Measurements from ENCODE around the gene MRPL2.
A peak's percentile ranks its signal among the peaks of the same experiment; 100 is the strongest.

MRPL2 gene

GRCh38 chr6:43020052-43020705 lies 39.1 kb downstream of the MRPL2 start:
- TF ChIP-seq TAF1 (IDR thresholded peaks at IDR 0.05; ENCODE audit: borderline replicate concordance, insufficient read depth, low read length) (no peak), SIN3A (IDR thresholded peaks at IDR 0.05; ENCODE audit: borderline replicate concordance, insufficient read depth, low read length) (no peak), FOXP2 (optimal IDR thresholded peaks at IDR 0.05; ENCODE audit: borderline replicate concordance, extremely low read depth, extremely low read length, insufficient read depth) (no peak), POLR2AphosphoS5 (IDR thresholded peaks at IDR 0.05; ENCODE audit: low read depth, low read length) (no peak), REST (IDR thresholded peaks at IDR 0.05; ENCODE audit: insufficient read depth in 1 of 2, low read depth in 2 of 2, low read length in 2 of 2) (no peak)

GRCh38 chr6:43019152-43019551 lies 40.1 kb downstream of the MRPL2 start:
- TF ChIP-seq SIN3A (IDR thresholded peaks at IDR 0.05; ENCODE audit: borderline replicate concordance, insufficient read depth, low read length) (no peak), POLR2AphosphoS5 (IDR thresholded peaks at IDR 0.05; ENCODE audit: low read depth, low read length) (no peak), FOXP2 (optimal IDR thresholded peaks at IDR 0.05; ENCODE audit: borderline replicate concordance, extremely low read depth, extremely low read length, insufficient read depth) (no peak), TAF1 (IDR thresholded peaks at IDR 0.05; ENCODE audit: borderline replicate concordance, insufficient read depth, low read length) (no peak), REST (IDR thresholded peaks at IDR 0.05; ENCODE audit: insufficient read depth in 1 of 2, low read depth in 2 of 2, low read length in 2 of 2) (no peak)

GRCh38 chr6:43016943-43017334 lies 42.3 kb downstream of the MRPL2 start:
- no peak for TF ChIP-seq TAF1 (IDR thresholded peaks at IDR 0.05; ENCODE audit: borderline replicate concordance, insufficient read depth, low read length)
- TF ChIP-seq POLR2AphosphoS5 (IDR thresholded peaks at IDR 0.05; ENCODE audit: low read depth, low read length), result 0 out of 2 replicates have a peak, but pooled peaks have one; percentile 4

GRCh38 chr6:43016176-43016942 lies 42.9 kb downstream of the MRPL2 start:
- TF ChIP-seq FOXP2 (optimal IDR thresholded peaks at IDR 0.05; ENCODE audit: borderline replicate concordance, extremely low read depth, extremely low read length, insufficient read depth) (no peak), TAF1 (IDR thresholded peaks at IDR 0.05; ENCODE audit: borderline replicate concordance, insufficient read depth, low read length) (no peak), REST (IDR thresholded peaks at IDR 0.05; ENCODE audit: insufficient read depth in 1 of 2, low read depth in 2 of 2, low read length in 2 of 2) (no peak), POLR2AphosphoS5 (IDR thresholded peaks at IDR 0.05; ENCODE audit: low read depth, low read length) (no peak), SIN3A (IDR thresholded peaks at IDR 0.05; ENCODE audit: borderline replicate concordance, insufficient read depth, low read length) (no peak)

GRCh38 chr6:43014434-43014909 lies 44.8 kb downstream of the MRPL2 start:
- TF ChIP-seq POLR2AphosphoS5 (IDR thresholded peaks at IDR 0.05; ENCODE audit: low read depth, low read length) (no peak), REST (IDR thresholded peaks at IDR 0.05; ENCODE audit: insufficient read depth in 1 of 2, low read depth in 2 of 2, low read length in 2 of 2) (no peak), FOXP2 (optimal IDR thresholded peaks at IDR 0.05; ENCODE audit: borderline replicate concordance, extremely low read depth, extremely low read length, insufficient read depth) (no peak), TAF1 (IDR thresholded peaks at IDR 0.05; ENCODE audit: borderline replicate concordance, insufficient read depth, low read length) (no peak; the same call in 1 of the 2 replicates), SIN3A (IDR thresholded peaks at IDR 0.05; ENCODE audit: borderline replicate concordance, insufficient read depth, low read length) (no peak)

All from PFSK-1 (cell line).